Measurements from ENCODE around the gene NOD1.

NOD1 gene

DNA sequence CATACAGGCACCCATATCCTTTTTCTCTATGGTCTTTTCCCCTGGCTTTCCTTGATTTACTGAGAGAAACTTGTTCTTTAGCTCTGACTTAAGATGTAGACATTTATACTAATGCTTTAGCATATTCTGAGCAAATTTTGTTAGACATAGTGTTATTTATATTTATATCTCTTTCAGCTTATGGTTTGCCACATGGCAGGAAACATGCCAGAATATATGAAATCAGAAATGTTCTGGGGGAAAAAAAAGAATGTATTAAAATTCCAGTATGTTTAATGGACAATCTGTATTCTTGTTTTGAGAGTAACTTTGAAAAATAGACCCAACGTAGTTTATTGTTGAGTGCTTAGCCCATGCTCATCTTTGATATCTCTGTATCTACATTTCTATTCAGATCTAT, 36.2 kb upstream of the NOD1 start:
- no peak overlapping the region for H3K27ac ChIP-seq (ENCODE audit: poor library complexity, severe bottlenecking)

DNA sequence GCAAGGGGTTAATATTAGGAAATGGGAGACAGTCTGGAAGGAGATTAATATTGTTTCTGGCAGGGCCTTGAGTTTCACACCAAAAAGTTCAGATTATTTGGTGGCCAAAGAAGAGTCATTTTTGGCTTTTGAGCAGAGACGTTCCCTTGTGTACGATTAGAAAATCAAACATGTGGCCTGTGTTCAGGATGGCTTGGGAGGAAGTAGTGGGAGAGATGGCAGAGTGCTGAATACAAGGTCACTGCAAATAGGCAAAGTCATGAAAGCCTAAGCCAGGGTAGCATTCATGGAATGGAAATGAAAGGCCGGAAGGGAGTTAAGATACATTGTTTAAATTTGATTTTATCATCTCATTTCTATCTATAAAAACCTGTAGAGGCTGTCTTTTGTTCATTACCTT, 35.6 kb upstream of the NOD1 start:
- Histone ChIP-seq H3K9me3 (ENCODE audit: severe bottlenecking) (no peaks in the 10 kb centered on the region), H3K27me3 (ENCODE audit: insufficient read depth, poor library complexity, severe bottlenecking) (no peaks in the 10 kb centered on the region), H3K4me1 (ENCODE audit: insufficient read depth, poor library complexity, severe bottlenecking) (no peaks in the 10 kb centered on the region), H3K4me3 (ENCODE audit: severe bottlenecking) (no peak overlapping the region), H3K27ac (ENCODE audit: poor library complexity, severe bottlenecking) (no peak overlapping the region), H3K36me3 (ENCODE audit: low read depth) (no peaks in the 10 kb centered on the region)
- TF ChIP-seq, protein P1, sequence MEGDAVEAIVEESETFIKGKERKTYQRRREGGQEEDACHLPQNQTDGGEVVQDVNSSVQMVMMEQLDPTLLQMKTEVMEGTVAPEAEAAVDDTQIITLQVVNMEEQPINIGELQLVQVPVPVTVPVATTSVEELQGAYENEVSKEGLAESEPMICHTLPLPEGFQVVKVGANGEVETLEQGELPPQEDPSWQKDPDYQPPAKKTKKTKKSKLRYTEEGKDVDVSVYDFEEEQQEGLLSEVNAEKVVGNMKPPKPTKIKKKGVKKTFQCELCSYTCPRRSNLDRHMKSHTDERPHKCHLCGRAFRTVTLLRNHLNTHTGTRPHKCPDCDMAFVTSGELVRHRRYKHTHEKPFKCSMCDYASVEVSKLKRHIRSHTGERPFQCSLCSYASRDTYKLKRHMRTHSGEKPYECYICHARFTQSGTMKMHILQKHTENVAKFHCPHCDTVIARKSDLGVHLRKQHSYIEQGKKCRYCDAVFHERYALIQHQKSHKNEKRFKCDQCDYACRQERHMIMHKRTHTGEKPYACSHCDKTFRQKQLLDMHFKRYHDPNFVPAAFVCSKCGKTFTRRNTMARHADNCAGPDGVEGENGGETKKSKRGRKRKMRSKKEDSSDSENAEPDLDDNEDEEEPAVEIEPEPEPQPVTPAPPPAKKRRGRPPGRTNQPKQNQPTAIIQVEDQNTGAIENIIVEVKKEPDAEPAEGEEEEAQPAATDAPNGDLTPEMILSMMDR (IDR thresholded peaks at IDR 0.05; ENCODE audit: poor library complexity, severe bottlenecking), result no peak
- no peak for DNase-seq (ENCODE audit: low spot score)
- ATAC-seq (ENCODE audit: low read depth), result no peak

More for the DNA sequence above, 36.2 kb upstream of the NOD1 start:
- H3K9me3 ChIP-seq (ENCODE audit: severe bottlenecking), result no peaks in the 10 kb centered on the region
- no peak overlapping the region for H3K4me3 ChIP-seq (ENCODE audit: severe bottlenecking)
- H3K27me3 ChIP-seq (ENCODE audit: insufficient read depth, poor library complexity, severe bottlenecking), result no peaks in the 10 kb centered on the region
- H3K4me1 ChIP-seq (ENCODE audit: insufficient read depth, poor library complexity, severe bottlenecking), result no peaks in the 10 kb centered on the region
- ATAC-seq (ENCODE audit: low read depth) (no peak), DNase-seq (ENCODE audit: low spot score) (no peak)
- TF ChIP-seq, protein P1 (IDR thresholded peaks at IDR 0.05; ENCODE audit: poor library complexity, severe bottlenecking), result no peak
- H3K36me3 ChIP-seq (ENCODE audit: low read depth), result no peaks in the 10 kb centered on the region

DNA sequence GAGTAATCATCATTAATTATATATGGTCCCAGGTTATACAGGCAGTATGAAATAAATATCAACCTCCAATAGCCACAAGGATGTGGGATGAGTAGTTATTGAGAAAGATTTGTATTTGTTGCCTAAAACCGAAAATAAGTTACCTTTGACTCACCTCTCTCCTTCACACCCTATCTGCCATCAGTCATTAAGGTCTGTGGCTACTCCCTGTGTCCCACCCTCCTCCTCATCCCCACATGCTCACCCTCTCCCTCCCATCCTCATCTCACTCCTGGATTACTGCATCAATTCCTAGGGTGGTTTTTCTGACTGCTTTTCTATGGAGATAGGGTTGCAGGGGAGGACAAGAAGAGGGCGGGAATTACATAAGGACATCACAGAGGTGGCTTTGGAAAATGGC, 35.2 kb upstream of the NOD1 start:
- Histone ChIP-seq H3K4me1 (ENCODE audit: insufficient read depth, poor library complexity, severe bottlenecking) (peaks cover 3% of the 10 kb centered on the region), H3K4me3 (ENCODE audit: severe bottlenecking) (no peak overlapping the region), H3K36me3 (ENCODE audit: low read depth) (no peaks in the 10 kb centered on the region), H3K9me3 (ENCODE audit: severe bottlenecking) (no peaks in the 10 kb centered on the region), H3K27me3 (ENCODE audit: insufficient read depth, poor library complexity, severe bottlenecking) (no peaks in the 10 kb centered on the region), H3K27ac (ENCODE audit: poor library complexity, severe bottlenecking) (no peak overlapping the region)
- ATAC-seq (ENCODE audit: low read depth) (no peak), DNase-seq (ENCODE audit: low spot score) (no peak)
- TF ChIP-seq, protein P1 (IDR thresholded peaks at IDR 0.05; ENCODE audit: poor library complexity, severe bottlenecking), result no peak

DNA sequence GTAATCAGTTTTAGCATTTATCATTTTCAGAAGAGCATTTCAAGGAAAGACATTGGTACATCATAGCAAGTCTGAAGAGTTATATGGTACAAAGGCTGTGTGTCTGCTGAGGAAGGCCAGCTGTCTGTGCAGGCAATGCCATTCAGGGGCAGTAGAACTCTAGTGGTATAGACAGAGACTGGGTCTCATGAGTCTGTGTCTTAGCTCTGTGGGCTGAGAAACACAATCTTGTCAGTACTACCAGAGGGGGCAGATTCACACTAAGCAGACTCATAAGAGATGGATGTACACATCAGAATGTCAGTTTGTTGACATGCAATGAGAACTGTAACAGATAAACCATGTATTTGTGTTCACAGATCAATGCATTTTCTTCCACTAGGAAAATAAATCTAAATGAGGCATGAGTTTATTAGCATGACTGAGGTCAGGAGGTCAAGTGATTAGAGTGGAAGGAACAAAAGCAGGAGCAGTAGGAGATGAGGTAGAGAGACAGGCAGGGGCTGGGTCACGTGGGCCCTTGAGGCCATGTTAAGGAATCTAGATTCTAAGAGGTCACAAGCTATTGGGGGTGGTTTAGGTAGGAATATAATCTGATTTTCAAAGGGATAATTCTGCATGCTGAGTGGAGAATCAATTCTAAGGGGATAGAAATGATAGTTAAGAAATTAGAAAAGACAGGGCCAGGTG, 33.5 kb upstream of the NOD1 start:
- DNase-seq (ENCODE audit: low spot score) (no peak), ATAC-seq (ENCODE audit: low read depth) (no peak)
- H3K36me3 ChIP-seq (ENCODE audit: low read depth), result no peaks in the 10 kb centered on the region
- TF ChIP-seq, protein P1 (IDR thresholded peaks at IDR 0.05; ENCODE audit: poor library complexity, severe bottlenecking), result no peak
- H3K4me3 ChIP-seq (ENCODE audit: severe bottlenecking), result no peak overlapping the region
- H3K27ac ChIP-seq (ENCODE audit: poor library complexity, severe bottlenecking), result no peak overlapping the region
- H3K9me3 ChIP-seq (ENCODE audit: severe bottlenecking), result no peaks in the 10 kb centered on the region
- peaks cover 3% of the 10 kb centered on the region for H3K4me1 ChIP-seq (ENCODE audit: insufficient read depth, poor library complexity, severe bottlenecking)
- no peaks in the 10 kb centered on the region for H3K27me3 ChIP-seq (ENCODE audit: insufficient read depth, poor library complexity, severe bottlenecking)

DNA sequence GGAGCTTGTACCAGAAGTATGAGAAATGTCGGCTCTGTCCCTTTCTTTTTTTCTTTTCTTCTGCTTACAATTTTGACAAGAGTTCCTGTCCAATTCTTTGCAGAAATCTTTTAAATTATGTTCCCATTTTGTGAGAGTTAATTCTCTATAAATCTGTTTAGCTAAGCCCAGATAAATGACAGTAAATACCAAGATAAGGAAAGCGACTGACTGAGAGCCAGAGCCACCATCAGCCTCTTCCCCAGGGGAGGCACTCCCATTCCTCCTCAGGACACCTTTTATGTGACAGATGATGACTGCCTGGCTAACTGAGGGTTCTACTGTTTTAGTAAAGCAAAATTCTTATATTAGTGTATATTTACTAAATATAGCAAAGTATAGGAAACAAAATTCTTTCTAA, 32.9 kb upstream of the NOD1 start:
- no peak for DNase-seq (ENCODE audit: low spot score)

More for the DNA sequence above, 32.9 kb upstream of the NOD1 start:
- H3K27ac ChIP-seq (ENCODE audit: poor library complexity, severe bottlenecking), result no peak overlapping the region
- no peaks in the 10 kb centered on the region for H3K27me3 ChIP-seq (ENCODE audit: insufficient read depth, poor library complexity, severe bottlenecking)
- H3K36me3 ChIP-seq (ENCODE audit: low read depth), result no peaks in the 10 kb centered on the region
- no peaks in the 10 kb centered on the region for H3K9me3 ChIP-seq (ENCODE audit: severe bottlenecking)
- no peak overlapping the region for H3K4me3 ChIP-seq (ENCODE audit: severe bottlenecking)
- H3K4me1 ChIP-seq (ENCODE audit: insufficient read depth, poor library complexity, severe bottlenecking), result peaks cover 3% of the 10 kb centered on the region
- ATAC-seq (ENCODE audit: low read depth), result no peak
- TF ChIP-seq, protein P1 (IDR thresholded peaks at IDR 0.05; ENCODE audit: poor library complexity, severe bottlenecking), result no peak
